ENCODE data around the gene SPSB1. TPM values are rescaled to one million over a fixed set of nuclear protein-coding genes. Genes with fewer than 3 reads are reported as not detected.
A peak's percentile ranks its signal among the peaks of the same experiment; 100 is the strongest.

The SPSB1 gene
- total and polyA plus RNA-seq, 4 donors: 21.2 to 62.0 (median 35.8) TPM

- Histone ChIP-seq H3K27ac (ENCODE audit: low read depth in 1 of 2, low read length in 2 of 2) (no peak overlapping the region), H3K4me3 (ENCODE audit: low read length in 2 of 2) (no peak overlapping the region), H3K9me3 (ENCODE audit: control insufficient read depth, low read length) (no peaks in the 10 kb centered on the region), H3K36me3 (ENCODE audit: control insufficient read depth in 1 of 2, insufficient read depth in 2 of 2, low read length in 1 of 2) (no peaks in the 10 kb centered on the region), H3K27me3 (ENCODE audit: control insufficient read depth in 1 of 2, insufficient read depth in 2 of 2, low read length in 1 of 2) (no peaks in the 10 kb centered on the region), H3K4me1 (ENCODE audit: control insufficient read depth in 1 of 2, insufficient read depth in 2 of 2, low read length in 2 of 2) (no peaks in the 10 kb centered on the region)
- WGBS, 2 donors: 62 to 65% methylated on average over 6 of the region's 6 CpGs
- intact Hi-C loops (cut with DNase I): no loop called here
- ATAC-seq (ENCODE audit: low FRiP score) (no peak), DNase-seq (no peak)
These were observed 101.3 kb downstream of the SPSB1 start for GRCh38 chr1:9394010-9394409.

DNA sequence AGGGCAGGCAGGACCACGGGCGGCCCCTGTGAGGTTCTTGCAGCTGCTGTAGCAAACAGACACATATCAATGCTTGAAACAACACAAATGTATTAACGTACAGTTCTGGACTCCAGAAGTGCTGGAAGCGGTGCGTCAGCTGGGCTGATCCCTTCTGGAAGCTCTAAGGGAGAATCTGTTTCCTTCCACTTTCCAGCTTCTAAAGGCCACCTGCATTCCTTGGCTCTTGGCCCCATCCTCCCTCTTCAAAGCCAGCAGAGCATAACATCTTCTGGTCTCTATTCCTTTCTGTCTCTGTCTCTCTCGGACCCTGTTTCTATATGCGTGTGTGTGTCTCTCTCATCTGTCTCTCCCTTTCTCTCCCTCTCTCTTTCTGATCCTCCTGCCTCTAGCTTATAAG is 102.3 kb downstream of the SPSB1 start:
- ATAC-seq (ENCODE audit: low FRiP score): no peak
- intact Hi-C loops (cut with DNase I): no loop called here

GRCh38 chr1:9397047-9397446 is 104.4 kb downstream of the SPSB1 start:
- H3K27me3 ChIP-seq (ENCODE audit: control insufficient read depth in 1 of 2, insufficient read depth in 2 of 2, low read length in 1 of 2): no peaks in the 10 kb centered on the region
- H3K9me3 ChIP-seq (ENCODE audit: control insufficient read depth, low read length): no peaks in the 10 kb centered on the region
- H3K27ac ChIP-seq (ENCODE audit: low read depth in 1 of 2, low read length in 2 of 2): no peak overlapping the region
- DNase-seq (no peak), ATAC-seq (ENCODE audit: low FRiP score) (no peak)
- H3K4me3 ChIP-seq (ENCODE audit: low read length in 2 of 2): no peak overlapping the region
- peaks cover 0 to 3% of the 10 kb centered on the region in 2 donors for H3K4me1 ChIP-seq (ENCODE audit: control insufficient read depth in 1 of 2, insufficient read depth in 2 of 2, low read length in 2 of 2)
- 95 to 98% methylated on average over 6 of the region's 6 CpGs for WGBS, 2 donors
- intact Hi-C loops (cut with DNase I): no loop called here
- H3K36me3 ChIP-seq (ENCODE audit: control insufficient read depth in 1 of 2, insufficient read depth in 2 of 2, low read length in 1 of 2): no peaks in the 10 kb centered on the region

More for the DNA sequence above, 102.3 kb downstream of the SPSB1 start:
- no peaks in the 10 kb centered on the region for H3K36me3 ChIP-seq (ENCODE audit: control insufficient read depth in 1 of 2, insufficient read depth in 2 of 2, low read length in 1 of 2)
- 96 to 98% methylated on average over 7 of the region's 7 CpGs for WGBS, 2 donors
- H3K9me3 ChIP-seq (ENCODE audit: control insufficient read depth, low read length): no peaks in the 10 kb centered on the region
- no peak for DNase-seq
- H3K27me3 ChIP-seq (ENCODE audit: control insufficient read depth in 1 of 2, insufficient read depth in 2 of 2, low read length in 1 of 2): no peaks in the 10 kb centered on the region
- H3K27ac ChIP-seq (ENCODE audit: low read depth in 1 of 2, low read length in 2 of 2): no peak overlapping the region
- H3K4me1 ChIP-seq (ENCODE audit: control insufficient read depth in 1 of 2, insufficient read depth in 2 of 2, low read length in 2 of 2): peaks cover 0 to 3% of the 10 kb centered on the region in 2 donors
- H3K4me3 ChIP-seq (ENCODE audit: low read length in 2 of 2): no peak overlapping the region

DNA sequence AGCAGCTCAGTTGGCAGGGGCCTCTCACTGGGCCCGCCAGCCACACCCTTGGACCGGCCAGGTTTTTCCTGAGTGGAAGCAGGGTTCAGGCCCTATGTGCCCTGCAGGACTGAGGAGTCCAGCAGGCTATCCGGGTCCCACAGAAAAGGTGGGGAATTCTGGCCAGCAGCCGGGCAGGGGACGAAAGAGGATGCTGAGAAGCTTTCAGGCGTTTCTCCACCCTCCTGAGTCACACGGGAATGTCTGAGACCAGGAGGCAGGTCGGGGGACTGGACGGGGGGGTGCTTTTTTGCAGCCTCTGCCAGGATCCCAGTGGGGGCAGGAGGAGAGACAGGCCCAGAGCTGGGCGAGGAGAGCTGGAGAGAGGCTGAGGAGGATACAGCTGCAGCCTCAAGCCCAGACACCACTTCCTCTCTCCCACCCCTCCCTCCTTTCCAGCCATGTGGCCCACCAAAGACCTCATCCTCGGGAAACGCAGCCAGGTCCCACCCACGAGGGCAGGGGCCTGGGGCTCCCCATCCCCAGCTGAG is 105.4 kb downstream of the SPSB1 start:
- Histone ChIP-seq H3K4me3 (ENCODE audit: low read length in 2 of 2) (no peak overlapping the region), H3K9me3 (ENCODE audit: control insufficient read depth, low read length) (no peaks in the 10 kb centered on the region), H3K4me1 (ENCODE audit: control insufficient read depth in 1 of 2, insufficient read depth in 2 of 2, low read length in 2 of 2) (peaks cover 0 to 6% of the 10 kb centered on the region in 2 donors), H3K27me3 (ENCODE audit: control insufficient read depth in 1 of 2, insufficient read depth in 2 of 2, low read length in 1 of 2) (no peaks in the 10 kb centered on the region), H3K27ac (ENCODE audit: low read depth in 1 of 2, low read length in 2 of 2) (peak overlapping the region; percentile 9 to 16), H3K36me3 (ENCODE audit: control insufficient read depth in 1 of 2, insufficient read depth in 2 of 2, low read length in 1 of 2) (no peaks in the 10 kb centered on the region)
- WGBS, 2 donors: 16 to 33% methylated on average over 11 to 13 of the region's 13 CpGs
- ATAC-seq (ENCODE audit: low FRiP score): peak; percentile 12
- DNase-seq: peak; percentile 74 to 79
- intact Hi-C loops (cut with DNase I): no loop called here

DNA sequence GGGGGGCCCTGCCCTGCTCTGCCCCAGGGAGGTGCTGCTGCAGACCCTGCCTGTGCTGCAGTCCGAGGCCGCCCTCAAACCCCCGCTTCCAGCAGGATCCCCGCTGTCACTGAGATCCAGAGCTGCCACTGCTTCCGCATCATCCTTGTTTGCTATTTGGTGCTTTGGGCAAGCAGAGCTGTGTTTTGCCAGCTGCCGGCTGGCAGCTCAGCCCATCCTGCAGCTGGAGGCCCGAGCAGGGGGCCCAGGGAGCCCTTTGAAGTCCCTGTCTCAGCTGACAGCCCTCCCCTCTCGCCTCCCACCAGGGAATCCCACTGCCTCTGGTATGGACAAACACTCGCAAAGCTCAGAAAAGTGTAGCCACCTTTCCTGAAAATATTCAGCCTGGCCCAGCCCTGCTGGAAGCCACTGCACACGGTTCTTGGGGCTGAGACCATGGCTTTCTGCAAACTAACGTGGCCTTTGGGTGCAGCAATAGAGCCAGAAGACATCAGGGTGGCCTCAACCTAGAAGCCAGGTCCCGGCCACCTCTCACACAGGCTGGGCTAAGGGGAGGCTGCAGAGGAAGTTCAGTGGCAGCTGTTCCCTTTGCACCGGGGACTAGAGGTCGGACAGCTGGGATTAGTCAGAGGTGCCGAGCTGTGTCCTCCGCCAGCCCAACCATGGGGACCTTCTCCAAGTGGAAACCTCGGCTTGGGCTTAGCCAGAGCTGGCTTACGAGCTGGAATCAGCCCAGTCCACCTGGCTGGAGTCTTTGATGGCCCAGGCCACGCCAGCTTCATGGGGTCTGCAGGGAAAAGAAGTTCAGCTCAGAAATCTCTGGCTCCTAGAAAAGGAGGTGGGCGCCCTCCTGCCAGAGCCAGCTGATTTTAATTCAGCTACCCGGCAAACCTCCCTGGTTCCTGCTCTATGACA is 107.1 kb downstream of the SPSB1 start:
- Histone ChIP-seq H3K9me3 (ENCODE audit: control insufficient read depth, low read length) (no peaks in the 10 kb centered on the region), H3K27ac (ENCODE audit: low read depth in 1 of 2, low read length in 2 of 2) (peak overlapping the region; percentile 36 to 77), H3K27me3 (ENCODE audit: control insufficient read depth in 1 of 2, insufficient read depth in 2 of 2, low read length in 1 of 2) (no peaks in the 10 kb centered on the region), H3K36me3 (ENCODE audit: control insufficient read depth in 1 of 2, insufficient read depth in 2 of 2, low read length in 1 of 2) (no peaks in the 10 kb centered on the region), H3K4me1 (ENCODE audit: control insufficient read depth in 1 of 2, insufficient read depth in 2 of 2, low read length in 2 of 2) (peaks cover 0 to 6% of the 10 kb centered on the region in 2 donors), H3K4me3 (ENCODE audit: low read length in 2 of 2) (no peak overlapping the region)
- ATAC-seq (ENCODE audit: low FRiP score): no peak
- WGBS, 2 donors: 37 to 38% methylated on average over 21 of the region's 21 CpGs
- intact Hi-C loops (cut with DNase I): loop anchor here in 1 of 2 donors (5.0 kb wide), 1 partner anchor 107 kb away; the partner anchor contains the start of gene SPSB1
- peak; percentile 82 to 87 for DNase-seq

- Histone ChIP-seq H3K4me1 (ENCODE audit: control insufficient read depth in 1 of 2, insufficient read depth in 2 of 2, low read length in 2 of 2) (peaks cover 0 to 6% of the 10 kb centered on the region in 2 donors), H3K4me3 (ENCODE audit: low read length in 2 of 2) (no peak overlapping the region), H3K27me3 (ENCODE audit: control insufficient read depth in 1 of 2, insufficient read depth in 2 of 2, low read length in 1 of 2) (no peaks in the 10 kb centered on the region), H3K9me3 (ENCODE audit: control insufficient read depth, low read length) (no peaks in the 10 kb centered on the region), H3K36me3 (ENCODE audit: control insufficient read depth in 1 of 2, insufficient read depth in 2 of 2, low read length in 1 of 2) (no peaks in the 10 kb centered on the region), H3K27ac (ENCODE audit: low read depth in 1 of 2, low read length in 2 of 2) (peak overlapping the region; percentile 20 to 77)
- DNase-seq (no peak), ATAC-seq (ENCODE audit: low FRiP score) (no peak)
- intact Hi-C loops (cut with DNase I): loop anchor here in 1 of 2 donors (5.0 kb wide), 1 partner anchor 108 kb away; the partner anchor contains the start of gene SPSB1
- 23 to 25% methylated on average over 13 of the region's 13 CpGs for WGBS, 2 donors
These were observed 107.9 kb downstream of the SPSB1 start for GRCh38 chr1:9400425-9401079.

GRCh38 chr1:9401080-9401453 is 108.4 kb downstream of the SPSB1 start:
- 85% methylated on average over 15 of the region's 15 CpGs for WGBS, 2 donors
- intact Hi-C loops (cut with DNase I): loop anchor here in 1 of 2 donors (5.0 kb wide), 1 partner anchor 109 kb away; the partner anchor contains the start of gene SPSB1
- Histone ChIP-seq H3K27me3 (ENCODE audit: control insufficient read depth in 1 of 2, insufficient read depth in 2 of 2, low read length in 1 of 2) (no peaks in the 10 kb centered on the region), H3K27ac (ENCODE audit: low read depth in 1 of 2, low read length in 2 of 2) (peak overlapping the region; percentile 4 to 77), H3K4me1 (ENCODE audit: control insufficient read depth in 1 of 2, insufficient read depth in 2 of 2, low read length in 2 of 2) (peaks cover 0 to 6% of the 10 kb centered on the region in 2 donors), H3K36me3 (ENCODE audit: control insufficient read depth in 1 of 2, insufficient read depth in 2 of 2, low read length in 1 of 2) (no peaks in the 10 kb centered on the region), H3K9me3 (ENCODE audit: control insufficient read depth, low read length) (no peaks in the 10 kb centered on the region), H3K4me3 (ENCODE audit: low read length in 2 of 2) (no peak overlapping the region)
- ATAC-seq (ENCODE audit: low FRiP score) (no peak), DNase-seq (no peak)

DNA sequence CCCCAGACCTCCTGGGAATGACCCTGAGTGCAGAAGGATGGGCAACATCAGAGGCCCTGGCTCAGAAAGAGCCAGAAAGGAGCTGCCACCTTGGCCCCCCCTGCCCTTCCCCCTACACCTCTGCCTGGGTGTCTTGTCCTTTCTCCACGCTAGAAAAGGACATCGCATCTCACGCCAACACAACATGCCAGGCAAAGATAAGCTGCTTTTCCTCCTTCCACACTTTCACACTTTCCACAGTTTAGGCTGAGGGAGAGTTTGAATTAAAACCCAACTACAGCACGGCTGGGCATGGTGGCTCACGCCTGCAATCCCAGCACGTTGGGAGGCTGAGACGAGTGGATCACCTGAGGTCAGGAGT is 109.5 kb downstream of the SPSB1 start:
- intact Hi-C loops (cut with DNase I): loop anchor here in 1 of 2 donors (5.0 kb wide), 1 partner anchor 110 kb away; the partner anchor contains the start of gene SPSB1
- Histone ChIP-seq H3K27ac (ENCODE audit: low read depth in 1 of 2, low read length in 2 of 2) (peak overlapping the region; percentile 84 to 92), H3K9me3 (ENCODE audit: control insufficient read depth, low read length) (no peaks in the 10 kb centered on the region), H3K27me3 (ENCODE audit: control insufficient read depth in 1 of 2, insufficient read depth in 2 of 2, low read length in 1 of 2) (no peaks in the 10 kb centered on the region), H3K36me3 (ENCODE audit: control insufficient read depth in 1 of 2, insufficient read depth in 2 of 2, low read length in 1 of 2) (no peaks in the 10 kb centered on the region), H3K4me3 (ENCODE audit: low read length in 2 of 2) (no peak overlapping the region), H3K4me1 (ENCODE audit: control insufficient read depth in 1 of 2, insufficient read depth in 2 of 2, low read length in 2 of 2) (peaks cover 0 to 6% of the 10 kb centered on the region in 2 donors)
- DNase-seq: no peak
- 19 to 25% methylated on average over 7 of the region's 7 CpGs for WGBS, 2 donors
- no peak for ATAC-seq (ENCODE audit: low FRiP score)

Measured in aorta (tissue), 5 donors.